PC-9 (cell line): ENCODE measurements around the gene LAMA2. TPM values are rescaled to one million over a fixed set of nuclear protein-coding genes. Genes with fewer than 3 reads are reported as not detected.

Experiments used
- BruUV-seq: library from RNA; stranded (reverse); fragments of 400-500 nt; replicated peaks from 2 replicates; lab custom pipeline; 2021; lab: Mats Ljungman, UMichigan
- CTCF ChIA-PET: fragments of 300-600 bp; sonication (Branson Sonifier 250); formaldehyde crosslinking; loops from one replicate; lab custom pipeline; 2022; ENCODE audit warnings: antibody characterized with exemption; lab: Charles Lee
- POLR2A ChIA-PET: fragments of 300-600 bp; sonication (Branson Sonifier 250); formaldehyde crosslinking; loops from one replicate; lab custom pipeline; 2022; ENCODE audit warnings: antibody characterized with exemption; ENCODE audit not compliant: unreplicated experiment; lab: Charles Lee
- DNase-seq, 2 experiments: peaks; one replicate each; pipeline versions ENCODE4 v3.0.0 to v3.0.0-alpha.2; 2015 to 2022; ENCODE audit warnings: mixed read lengths in 1 of 2
- H2AFZ ChIP-seq: fragments of 200-600 bp; sonication (generic); 2 replicates; pipeline ENCODE4 v1.8.1; 2017; ENCODE audit warnings: antibody characterized with exemption
- H3F3A ChIP-seq: fragments of 200-600 bp; sonication (generic); 2 replicates; pipeline ENCODE4 v1.8.1; 2017; ENCODE audit warnings: antibody characterized with exemption, mild to moderate bottlenecking, low read depth; ENCODE audit not compliant: insufficient read depth
- H3K27ac ChIP-seq: fragments of 200-600 bp; sonication (generic); 2 replicates; pipeline ENCODE4 v1.6.1; 2016; ENCODE audit warnings: mixed run types
- H3K27me3 ChIP-seq: fragments of 200-600 bp; sonication (generic); 2 replicates; pipeline ENCODE4 v1.6.1; 2016; ENCODE audit warnings: low read depth, mixed run types; ENCODE audit not compliant: insufficient read depth
- H3K36me3 ChIP-seq: fragments of 200-600 bp; sonication (generic); 2 replicates; pipeline ENCODE4 v1.6.1; 2016; ENCODE audit warnings: low read depth, mixed run types
- H3K4me1 ChIP-seq: fragments of 200-600 bp; sonication (generic); replicated peaks from 2 replicates; pipeline ENCODE4 v1.6.1; 2016; ENCODE audit warnings: mixed run types; ENCODE audit not compliant: insufficient read depth
- H3K4me2 ChIP-seq: fragments of 200-600 bp; sonication (generic); 2 replicates; pipeline ENCODE4 v1.6.1; 2017; ENCODE audit warnings: mixed run types
- H3K4me3 ChIP-seq: fragments of 200-600 bp; sonication (generic); 2 replicates; pipeline ENCODE4 v1.6.1; 2016; ENCODE audit warnings: mixed run types
- H3K79me2 ChIP-seq: fragments of 200-600 bp; sonication (generic); 2 replicates; pipeline ENCODE4 v1.6.1; 2017; ENCODE audit warnings: low read depth, mixed run types
- H3K9me2 ChIP-seq: fragments of 200-600 bp; sonication (generic); 2 replicates; pipeline ENCODE4 v1.8.1; 2017; ENCODE audit warnings: mild to moderate bottlenecking; ENCODE audit not compliant: insufficient read depth
- H3K9me3 ChIP-seq: fragments of 200-600 bp; sonication (generic); 2 replicates; pipeline ENCODE4 v1.8.1; 2016; ENCODE audit warnings: low read depth; ENCODE audit not compliant: insufficient read depth
- H4K20me1 ChIP-seq: fragments of 200-600 bp; sonication (generic); 2 replicates; pipeline ENCODE4 v1.8.1; 2017; ENCODE audit not compliant: insufficient read depth
- EZH2 ChIP-seq: fragments of 200-600 bp; sonication (generic); IDR thresholded peaks from 2 replicates; pipeline ENCODE4 v1.8.0; 2017; ENCODE audit warnings: antibody characterized with exemption, low read depth
- intact Hi-C: fragments of 100-400 bp; cut with micrococcal nuclease; formaldehyde crosslinking; loops from one replicate; pipeline ENCODE4 v1.10.0; 2022; ENCODE audit not compliant: unreplicated experiment
- total RNA-seq: library from RNA; stranded (reverse); gene quantifications from 2 replicates; pipeline ENCODE4 v1.2.3, GENCODE V29; 2021
- TF ChIP-seq, protein P1 (sequence below): fragments of 200-600 bp; sonication (generic); conservative IDR thresholded peaks from 2 replicates; pipeline ENCODE4 v1.6.1; 2017; ENCODE audit warnings: mixed run types, antibody characterized with exemption, mild to moderate bottlenecking, moderate library complexity

Gene LAMA2
- total RNA-seq, 1 experiment from 2014 or later = 2.8 TPM

- no TSS peak for BruUV-seq
Observed at GRCh38 chr6:129513471-129513870, 630.5 kb downstream of the LAMA2 start.

DNA sequence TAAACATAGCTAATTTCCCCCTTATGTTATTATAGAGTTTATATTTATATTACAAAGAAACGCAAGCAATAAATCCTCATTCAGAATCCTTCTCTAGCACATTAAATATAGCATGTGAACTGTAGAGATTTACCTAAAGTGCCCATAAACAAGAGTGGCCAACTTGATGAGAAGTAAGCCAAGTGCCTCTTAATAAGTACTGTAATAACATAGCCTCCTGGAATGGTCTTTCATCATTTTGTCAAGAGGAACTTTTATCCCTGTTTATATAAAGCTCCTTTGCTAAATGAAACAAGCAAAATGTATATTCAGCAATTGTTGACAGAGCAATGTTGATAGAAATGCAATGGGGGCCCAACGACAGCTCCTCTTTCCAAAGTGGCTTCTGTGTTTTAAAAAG is 632.1 kb downstream of the LAMA2 start:
- no peaks in the 10 kb centered on the region for H3K36me3 ChIP-seq
- no peak overlapping the region for H3K4me2 ChIP-seq
- DNase-seq = no peak
- no peaks in the 10 kb centered on the region for H3K79me2 ChIP-seq
- no peak overlapping the region for H3K27ac ChIP-seq
- ChIA-PET POLR2A (no interaction called here), CTCF (no interaction called here)
- no peak overlapping the region for H3K4me3 ChIP-seq
- H3K9me3 ChIP-seq = no peaks in the 10 kb centered on the region; the same call in 1 of the 2 replicates
- no peaks in the 10 kb centered on the region for H4K20me1 ChIP-seq
- intact Hi-C loops = no loop called here
- H2AFZ ChIP-seq = no peak overlapping the region
- TF ChIP-seq, protein P1, sequence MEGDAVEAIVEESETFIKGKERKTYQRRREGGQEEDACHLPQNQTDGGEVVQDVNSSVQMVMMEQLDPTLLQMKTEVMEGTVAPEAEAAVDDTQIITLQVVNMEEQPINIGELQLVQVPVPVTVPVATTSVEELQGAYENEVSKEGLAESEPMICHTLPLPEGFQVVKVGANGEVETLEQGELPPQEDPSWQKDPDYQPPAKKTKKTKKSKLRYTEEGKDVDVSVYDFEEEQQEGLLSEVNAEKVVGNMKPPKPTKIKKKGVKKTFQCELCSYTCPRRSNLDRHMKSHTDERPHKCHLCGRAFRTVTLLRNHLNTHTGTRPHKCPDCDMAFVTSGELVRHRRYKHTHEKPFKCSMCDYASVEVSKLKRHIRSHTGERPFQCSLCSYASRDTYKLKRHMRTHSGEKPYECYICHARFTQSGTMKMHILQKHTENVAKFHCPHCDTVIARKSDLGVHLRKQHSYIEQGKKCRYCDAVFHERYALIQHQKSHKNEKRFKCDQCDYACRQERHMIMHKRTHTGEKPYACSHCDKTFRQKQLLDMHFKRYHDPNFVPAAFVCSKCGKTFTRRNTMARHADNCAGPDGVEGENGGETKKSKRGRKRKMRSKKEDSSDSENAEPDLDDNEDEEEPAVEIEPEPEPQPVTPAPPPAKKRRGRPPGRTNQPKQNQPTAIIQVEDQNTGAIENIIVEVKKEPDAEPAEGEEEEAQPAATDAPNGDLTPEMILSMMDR = no peak
- no peak for TF ChIP-seq EZH2
- H3F3A ChIP-seq = no peaks in the 10 kb centered on the region
- no TSS peak for BruUV-seq
- H3K4me1 ChIP-seq = no peaks in the 10 kb centered on the region
- H3K9me2 ChIP-seq = no peaks in the 10 kb centered on the region; the same call in 1 of the 2 replicates
- no peaks in the 10 kb centered on the region for H3K27me3 ChIP-seq

More at GRCh38 chr6:129513471-129513870, 630.5 kb downstream of the LAMA2 start:
- DNase-seq = no peak
- Histone ChIP-seq H3K9me3 (no peaks in the 10 kb centered on the region; the same call in 1 of the 2 replicates), H3F3A (no peaks in the 10 kb centered on the region), H3K79me2 (no peaks in the 10 kb centered on the region), H3K27ac (no peak overlapping the region), H4K20me1 (no peaks in the 10 kb centered on the region), H3K4me1 (no peaks in the 10 kb centered on the region), H3K36me3 (no peaks in the 10 kb centered on the region), H3K4me3 (no peak overlapping the region), H3K27me3 (no peaks in the 10 kb centered on the region), H3K4me2 (no peak overlapping the region), H2AFZ (no peak overlapping the region), H3K9me2 (no peaks in the 10 kb centered on the region; the same call in 1 of the 2 replicates)
- intact Hi-C loops = no loop called here
- ChIA-PET CTCF (no interaction called here), POLR2A (no interaction called here)
- TF ChIP-seq, protein P1 = no peak
- TF ChIP-seq EZH2 = no peak

GRCh38 chr6:129516005-129516404 is 633.1 kb downstream of the LAMA2 start:
- Histone ChIP-seq H2AFZ (no peak overlapping the region), H3K4me3 (no peak overlapping the region), H3K36me3 (no peaks in the 10 kb centered on the region), H3K9me2 (no peaks in the 10 kb centered on the region; the same call in 1 of the 2 replicates), H3K4me2 (no peak overlapping the region), H4K20me1 (no peaks in the 10 kb centered on the region), H3K27me3 (no peaks in the 10 kb centered on the region), H3F3A (no peaks in the 10 kb centered on the region), H3K79me2 (no peaks in the 10 kb centered on the region), H3K27ac (no peak overlapping the region), H3K4me1 (no peaks in the 10 kb centered on the region), H3K9me3 (no peaks in the 10 kb centered on the region; the same call in 1 of the 2 replicates)
- BruUV-seq = no TSS peak
- ChIA-PET POLR2A (no interaction called here), CTCF (no interaction called here)
- DNase-seq = no peak
- intact Hi-C loops = no loop called here
- TF ChIP-seq, protein P1 = no peak
- no peak for TF ChIP-seq EZH2
